ENCODE measurements around the gene NEDD4L. TPM values are rescaled to one million over a fixed set of nuclear protein-coding genes. Genes with fewer than 3 reads are reported as not detected.

Gene NEDD4L
- total and polyA plus RNA-seq, 10 of the 15 experiments (the other 5 are each of a cell fraction or from before 2014, with no cell fraction given), result 7.4 to 24.0 (median 17.7) TPM

DNA sequence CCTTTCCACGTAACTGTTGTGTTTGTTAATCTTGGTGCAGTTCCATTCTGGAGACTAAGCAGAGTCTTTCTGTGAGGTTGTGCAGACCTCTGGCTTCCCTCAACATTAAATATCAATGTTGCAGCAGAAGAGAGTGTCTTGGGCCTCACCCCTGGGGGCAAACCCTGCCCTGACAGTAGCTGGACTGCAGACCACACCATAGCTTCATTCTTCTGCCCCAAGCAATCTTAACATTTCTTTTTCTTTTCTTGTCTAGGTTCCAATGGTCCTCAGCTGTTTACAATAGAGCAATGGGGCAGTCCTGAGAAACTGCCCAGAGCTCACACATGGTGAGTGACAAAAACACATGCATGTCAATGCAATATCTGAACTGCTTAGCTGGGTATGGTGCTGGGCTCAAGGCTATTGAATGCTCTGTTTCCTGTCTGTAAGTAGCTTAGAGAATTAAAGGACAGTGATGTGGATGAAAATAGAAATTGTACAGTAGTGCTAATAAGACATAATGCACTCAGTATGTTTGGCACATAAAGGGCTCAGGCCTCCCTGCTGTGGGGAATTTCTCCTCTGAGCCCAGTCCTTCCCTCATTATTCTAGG, 347.3 kb downstream of the NEDD4L start:
- Histone ChIP-seq H3K27me3 (replicated peaks in 1 of 2; ENCODE audit: control insufficient read depth in 2 of 2, insufficient read depth in 2 of 2, low read length in 1 of 2) (no peaks in the 10 kb centered on the region), H3K4me3 (no peak overlapping the region), H3K36me3 (ENCODE audit: control insufficient read depth in 2 of 2, insufficient read depth in 2 of 2, low read length in 1 of 2) (peaks cover 0 to 7% of the 10 kb centered on the region in 2 experiments; a peak in 2 of 4 replicates), H4K20me1 (ENCODE audit: control insufficient read depth, insufficient read depth) (no peaks in the 10 kb centered on the region), H3K9me3 (replicated peaks; ENCODE audit: control insufficient read depth, insufficient read depth, low read length) (no peaks in the 10 kb centered on the region), H3K4me1 (ENCODE audit: control insufficient read depth, insufficient read depth, low read length) (no peaks in the 10 kb centered on the region), H3K9ac (ENCODE audit: control insufficient read depth, insufficient read depth, low read length) (no peak overlapping the region), H3K4me2 (ENCODE audit: control insufficient read depth, insufficient read depth) (no peak overlapping the region), H3K79me2 (ENCODE audit: control insufficient read depth, insufficient read depth, low read length) (no peaks in the 10 kb centered on the region), H2AFZ (ENCODE audit: control insufficient read depth, low read depth, low read length) (no peak overlapping the region), H3K27ac (ENCODE audit: control insufficient read depth, insufficient read depth) (no peak overlapping the region)
- no peak for DNase-seq (ENCODE audit: low read depth, low spot score)
- ChIA-PET RAD21 (ENCODE audit: unreplicated experiment) (no interaction called here), POLR2A (no interaction called here), SMC1A (ENCODE audit: uncharacterized antibody, unreplicated experiment) (interaction anchor here (0.9 kb wide), 1 partner anchor 63 kb away, joined by 3 read pairs; no protein-coding TSS in a partner anchor), CTCF (interaction anchor here (1.0 to 1.6 kb wide), 3 partner anchors 11 to 373 kb away, joined by 3 to 4 read pairs (median 4); no protein-coding TSS in a partner anchor)
- no peak for FAIRE-seq
- BruUV-seq (replicated peaks), result no TSS peak
- ATAC-seq, result no peak
- WGBS (ENCODE audit: insufficient coverage, insufficient replicate concordance, low lambda C conversion rate, missing lambda C conversion rate), result 100% methylated on average over 1 of the region's 1 CpG
- TF ChIP-seq RAD21 (IDR thresholded peaks at IDR 0.05; ENCODE audit: insufficient read depth, low read depth, low read length) (no peak), CHD4 (IDR thresholded peaks at IDR 0.05) (no peak), NFIC (IDR thresholded peaks at IDR 0.05; ENCODE audit: low read depth, low read length) (no peak), MXI1 (IDR thresholded peaks at IDR 0.05; ENCODE audit: low read depth, low read length) (no peak), YBX1 (IDR thresholded peaks at IDR 0.05) (no peak), HDGF (IDR thresholded peaks at IDR 0.05) (no peak)
- TF ChIP-seq, protein P1, sequence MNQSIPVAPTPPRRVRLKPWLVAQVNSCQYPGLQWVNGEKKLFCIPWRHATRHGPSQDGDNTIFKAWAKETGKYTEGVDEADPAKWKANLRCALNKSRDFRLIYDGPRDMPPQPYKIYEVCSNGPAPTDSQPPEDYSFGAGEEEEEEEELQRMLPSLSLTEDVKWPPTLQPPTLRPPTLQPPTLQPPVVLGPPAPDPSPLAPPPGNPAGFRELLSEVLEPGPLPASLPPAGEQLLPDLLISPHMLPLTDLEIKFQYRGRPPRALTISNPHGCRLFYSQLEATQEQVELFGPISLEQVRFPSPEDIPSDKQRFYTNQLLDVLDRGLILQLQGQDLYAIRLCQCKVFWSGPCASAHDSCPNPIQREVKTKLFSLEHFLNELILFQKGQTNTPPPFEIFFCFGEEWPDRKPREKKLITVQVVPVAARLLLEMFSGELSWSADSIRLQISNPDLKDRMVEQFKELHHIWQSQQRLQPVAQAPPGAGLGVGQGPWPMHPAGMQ (IDR thresholded peaks at IDR 0.05; ENCODE audit: borderline replicate concordance), result no peak
- TF ChIP-seq, protein P2, sequence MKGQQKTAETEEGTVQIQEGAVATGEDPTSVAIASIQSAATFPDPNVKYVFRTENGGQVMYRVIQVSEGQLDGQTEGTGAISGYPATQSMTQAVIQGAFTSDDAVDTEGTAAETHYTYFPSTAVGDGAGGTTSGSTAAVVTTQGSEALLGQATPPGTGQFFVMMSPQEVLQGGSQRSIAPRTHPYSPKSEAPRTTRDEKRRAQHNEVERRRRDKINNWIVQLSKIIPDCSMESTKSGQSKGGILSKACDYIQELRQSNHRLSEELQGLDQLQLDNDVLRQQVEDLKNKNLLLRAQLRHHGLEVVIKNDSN (IDR thresholded peaks at IDR 0.05; ENCODE audit: borderline replicate concordance, extremely low read length, insufficient read depth, low read depth, low read length), result no peak
- TF ChIP-seq, protein P3, sequence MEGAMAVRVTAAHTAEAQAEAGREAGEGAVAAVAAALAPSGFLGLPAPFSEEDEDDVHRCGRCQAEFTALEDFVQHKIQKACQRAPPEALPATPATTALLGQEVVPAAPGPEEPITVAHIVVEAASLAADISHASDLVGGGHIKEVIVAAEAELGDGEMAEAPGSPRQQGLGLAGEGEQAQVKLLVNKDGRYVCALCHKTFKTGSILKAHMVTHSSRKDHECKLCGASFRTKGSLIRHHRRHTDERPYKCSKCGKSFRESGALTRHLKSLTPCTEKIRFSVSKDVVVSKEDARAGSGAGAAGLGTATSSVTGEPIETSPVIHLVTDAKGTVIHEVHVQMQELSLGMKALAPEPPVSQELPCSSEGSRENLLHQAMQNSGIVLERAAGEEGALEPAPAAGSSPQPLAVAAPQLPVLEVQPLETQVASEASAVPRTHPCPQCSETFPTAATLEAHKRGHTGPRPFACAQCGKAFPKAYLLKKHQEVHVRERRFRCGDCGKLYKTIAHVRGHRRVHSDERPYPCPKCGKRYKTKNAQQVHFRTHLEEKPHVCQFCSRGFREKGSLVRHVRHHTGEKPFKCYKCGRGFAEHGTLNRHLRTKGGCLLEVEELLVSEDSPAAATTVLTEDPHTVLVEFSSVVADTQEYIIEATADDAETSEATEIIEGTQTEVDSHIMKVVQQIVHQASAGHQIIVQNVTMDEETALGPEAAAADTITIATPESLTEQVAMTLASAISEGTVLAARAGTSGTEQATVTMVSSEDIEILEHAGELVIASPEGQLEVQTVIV (IDR thresholded peaks at IDR 0.05; ENCODE audit: borderline replicate concordance, partially characterized antibody), result no peak
- in situ Hi-C loops (cut with MboI) (no loop called here), intact Hi-C loops (cut with micrococcal nuclease; ENCODE audit: unreplicated experiment) (no loop called here)
